NCI-H2196 treated with DMSO at 0.1 percent for 48 hours (cell line): ENCODE results near the gene TLX1.

Source experiments
- DNase-seq: peaks from one replicate; lab custom pipeline; 2025; ENCODE audit not compliant: unreplicated experiment; lab: John Stamatoyannopoulos, UW

TLX1 gene

DNA sequence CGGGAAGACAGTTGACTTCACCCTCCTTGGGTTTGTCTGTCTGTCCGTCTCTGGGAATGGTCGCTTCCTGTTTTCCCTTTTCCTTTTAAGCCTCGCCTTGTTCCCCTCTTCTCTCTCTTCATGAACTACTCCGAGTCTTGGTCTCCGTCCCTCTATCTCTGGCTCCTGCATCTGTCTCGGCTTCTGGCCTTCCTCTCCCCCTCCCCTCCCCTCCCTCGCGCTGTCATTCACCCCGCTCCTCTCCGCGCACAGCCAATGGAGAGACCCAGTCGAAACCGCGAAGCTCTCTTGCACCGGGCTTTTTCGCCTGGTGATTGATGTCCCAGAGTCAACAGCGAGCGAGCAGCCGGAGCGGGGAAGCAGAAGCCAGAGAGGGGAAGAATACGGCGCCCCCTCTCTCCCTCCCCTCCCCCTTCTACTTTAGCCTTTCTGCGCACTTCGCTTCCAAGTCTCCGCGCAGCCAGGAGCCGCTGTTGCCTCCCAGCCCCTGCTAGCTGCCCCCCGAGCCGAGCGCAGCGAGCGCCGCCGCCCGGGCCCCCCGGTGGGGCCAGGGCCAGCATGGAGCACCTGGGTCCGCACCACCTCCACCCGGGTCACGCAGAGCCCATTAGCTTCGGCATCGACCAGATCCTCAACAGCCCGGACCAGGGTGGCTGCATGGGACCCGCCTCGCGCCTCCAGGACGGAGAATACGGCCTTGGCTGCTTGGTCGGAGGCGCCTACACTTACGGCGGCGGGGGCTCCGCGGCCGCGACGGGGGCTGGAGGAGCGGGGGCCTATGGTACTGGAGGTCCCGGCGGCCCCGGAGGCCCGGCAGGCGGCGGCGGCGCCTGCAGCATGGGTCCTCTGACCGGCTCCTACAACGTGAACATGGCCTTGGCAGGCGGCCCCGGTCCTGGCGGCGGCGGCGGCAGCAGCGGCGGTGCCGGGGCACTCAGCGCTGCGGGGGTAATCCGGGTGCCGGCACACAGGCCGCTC is at the start of gene TLX1:
Gene TLX1 (plus strand): TSS at position 317 of the 978 bp plus-strand sequence. CDS start 242 bp downstream, at position 559.
- DNase-seq = no peak

DNA sequence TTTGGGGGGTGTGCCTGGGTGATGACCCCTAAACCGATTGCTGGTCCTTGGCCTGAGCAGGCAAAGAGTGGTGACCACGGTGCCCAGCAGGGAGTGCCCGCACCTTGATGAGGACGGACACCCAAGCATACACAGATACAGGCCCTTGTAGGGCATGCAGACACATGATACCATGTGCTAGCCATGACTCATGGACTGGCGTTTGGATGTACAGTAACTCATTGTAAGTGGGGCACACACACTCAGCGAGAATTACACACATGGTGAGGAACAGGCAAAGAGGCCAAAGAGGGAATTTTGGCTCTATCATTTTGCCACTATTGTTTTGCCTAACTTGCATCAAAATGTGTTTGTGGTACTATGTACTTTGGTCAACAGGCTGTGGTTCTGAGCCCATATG is 45.3 kb upstream of the TLX1 start:
- DNase-seq = no peak

DNA sequence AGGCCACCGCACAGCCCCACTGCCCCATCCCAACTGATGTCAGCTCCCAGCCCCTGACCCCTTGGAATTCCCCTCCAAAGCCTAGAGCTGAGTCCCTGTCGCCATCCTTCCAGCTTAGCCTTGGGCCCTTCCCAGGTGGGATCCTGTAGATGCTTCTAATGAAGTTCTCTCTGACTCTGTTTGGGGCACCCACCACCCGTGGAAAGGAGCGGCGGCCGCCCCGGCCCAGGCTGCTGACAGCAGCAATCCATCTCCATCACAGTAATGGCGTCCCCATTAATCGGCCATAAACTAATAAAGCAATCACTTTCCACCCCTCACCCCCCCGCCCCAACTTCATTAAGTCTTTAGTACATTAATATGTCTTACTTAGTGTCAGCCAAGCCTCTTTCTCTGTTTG is 43.7 kb upstream of the TLX1 start:
- DNase-seq = no peak

DNA sequence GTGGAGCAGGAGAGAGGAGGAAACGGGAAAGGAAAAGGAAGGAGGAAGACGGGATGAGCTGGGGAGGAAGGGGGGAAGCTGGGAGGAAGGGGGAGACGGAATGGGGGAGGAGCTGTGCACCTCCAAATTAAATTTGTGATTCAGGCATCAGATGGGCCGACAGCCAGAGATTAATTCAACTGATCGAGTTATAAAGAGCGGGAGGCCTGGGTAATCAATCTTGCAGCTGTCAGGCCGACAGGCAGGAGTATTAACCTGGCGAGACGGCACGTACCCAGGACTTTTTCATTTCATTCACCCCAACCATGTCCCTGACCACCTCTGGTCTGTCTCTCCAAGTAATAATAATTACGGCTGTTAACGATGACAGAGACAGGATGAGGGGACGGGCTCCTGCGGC is 43.1 kb upstream of the TLX1 start:
- no peak for DNase-seq

DNA sequence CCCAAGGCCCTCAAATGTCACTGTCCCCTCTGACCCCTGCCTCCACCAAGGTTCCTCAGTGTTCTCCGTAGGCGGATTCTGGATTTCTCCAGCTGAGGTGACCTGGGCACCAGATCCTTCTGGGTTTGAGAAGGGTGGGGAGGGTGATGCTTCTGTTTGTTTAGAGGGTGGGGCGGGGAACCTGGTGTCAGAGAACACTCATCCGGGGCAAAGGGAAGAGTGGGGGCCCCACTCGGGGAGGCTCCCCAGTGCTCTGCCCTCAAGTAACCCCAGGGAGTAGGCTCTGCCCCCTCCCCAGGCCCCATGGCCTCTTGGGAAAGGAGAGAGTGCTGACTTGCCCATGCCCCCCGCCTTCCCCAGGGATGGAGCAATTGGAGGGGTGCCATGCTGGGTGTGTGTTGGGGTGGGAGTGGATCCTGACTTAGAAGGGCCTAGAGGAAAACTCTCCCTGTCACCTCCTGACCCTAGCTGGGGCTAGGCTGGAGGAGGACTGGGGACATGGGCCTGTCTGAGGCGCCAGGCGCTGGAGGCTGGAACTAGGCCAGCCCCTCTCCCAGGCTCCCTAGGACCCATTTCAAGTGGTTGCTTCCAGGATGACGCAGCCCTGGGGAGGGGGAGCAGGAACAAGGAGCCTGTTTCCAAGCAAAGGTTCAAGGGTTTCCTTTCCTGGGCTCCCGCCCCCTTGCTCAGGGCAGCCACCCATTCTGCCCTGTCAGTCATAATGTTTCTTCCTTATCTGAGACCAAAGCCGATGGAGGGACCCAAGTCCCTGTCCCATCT is 41.4 kb upstream of the TLX1 start:
- no peak for DNase-seq

DNA sequence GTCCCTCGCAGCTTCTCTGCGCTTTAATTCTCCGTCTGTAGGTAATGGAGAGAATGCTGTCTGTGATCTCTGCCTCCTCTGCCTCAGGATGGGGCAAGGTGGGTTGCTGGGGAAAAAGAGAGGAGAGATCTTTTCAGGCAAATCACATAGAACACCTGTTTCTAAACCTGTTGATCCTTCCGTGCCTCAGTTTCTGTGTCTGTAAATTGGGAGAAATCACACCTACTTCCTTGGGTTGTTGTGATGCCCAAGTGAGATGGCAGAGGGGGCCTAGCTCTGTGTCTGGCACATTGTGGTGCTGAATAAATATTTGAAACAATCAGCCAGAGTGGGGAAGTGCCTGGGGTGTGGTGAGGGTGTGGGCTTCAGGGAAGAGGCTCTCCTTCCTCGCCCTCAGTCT is 40.5 kb upstream of the TLX1 start:
- no peak for DNase-seq

DNA sequence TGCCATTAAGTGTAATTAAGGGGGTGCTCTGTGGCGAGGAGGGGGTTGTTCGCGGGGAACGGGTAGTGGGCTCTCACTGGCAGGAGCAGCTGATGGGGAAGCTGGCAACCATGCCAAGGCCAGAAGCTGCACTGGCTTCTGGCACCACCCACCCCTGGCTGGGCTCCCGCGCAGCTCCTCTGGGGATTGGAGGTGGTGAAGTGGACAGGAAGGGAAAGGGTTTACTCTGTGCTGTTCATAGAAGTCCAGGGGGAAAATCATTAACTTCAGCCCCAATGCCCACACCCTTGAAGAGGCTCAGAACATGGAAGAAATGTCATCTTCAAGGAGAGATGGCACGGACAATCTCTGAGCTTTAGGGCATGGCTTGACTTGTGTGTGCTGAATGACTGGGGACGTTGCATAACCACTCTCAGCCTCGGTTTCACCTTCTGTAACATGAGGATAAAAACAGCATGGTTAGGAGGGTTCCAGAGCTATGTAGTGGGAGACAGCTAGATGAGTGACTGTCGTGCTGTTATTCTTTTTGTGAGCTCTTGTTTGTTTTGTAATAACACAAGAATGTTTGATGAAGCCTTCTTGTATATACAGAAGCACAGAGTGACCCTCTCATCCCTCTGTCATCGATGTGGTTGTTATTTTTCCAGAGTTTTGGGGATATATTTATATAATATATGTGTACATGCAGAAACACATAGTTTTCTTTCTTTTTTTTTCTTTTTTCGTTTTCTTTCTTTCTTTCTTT is 39.4 kb upstream of the TLX1 start:
- DNase-seq = no peak

DNA sequence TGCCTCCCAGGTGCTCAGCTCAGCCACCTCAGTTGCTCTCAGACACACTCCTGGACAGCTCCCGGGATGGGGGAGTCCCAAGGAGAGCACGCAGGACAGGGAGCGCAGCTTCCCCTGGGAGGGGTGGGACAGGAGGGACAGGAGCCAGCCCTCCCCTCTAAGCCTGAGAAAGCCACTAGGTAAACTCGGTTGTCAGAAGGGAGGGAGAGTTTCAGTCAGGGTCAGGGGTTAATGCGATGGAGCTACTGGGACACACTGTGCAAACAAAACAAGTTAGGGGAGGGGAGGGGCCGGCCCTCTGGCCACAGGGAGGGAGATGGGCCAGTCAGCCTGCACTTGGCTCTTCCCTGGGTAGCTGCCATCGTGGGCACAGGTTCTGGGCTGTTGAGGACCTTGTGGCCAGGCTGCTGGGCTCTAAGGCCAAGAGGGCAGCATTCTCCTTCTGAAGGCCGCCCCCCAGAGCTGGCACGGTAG is 38.2 kb upstream of the TLX1 start:
- DNase-seq = no peak

DNA sequence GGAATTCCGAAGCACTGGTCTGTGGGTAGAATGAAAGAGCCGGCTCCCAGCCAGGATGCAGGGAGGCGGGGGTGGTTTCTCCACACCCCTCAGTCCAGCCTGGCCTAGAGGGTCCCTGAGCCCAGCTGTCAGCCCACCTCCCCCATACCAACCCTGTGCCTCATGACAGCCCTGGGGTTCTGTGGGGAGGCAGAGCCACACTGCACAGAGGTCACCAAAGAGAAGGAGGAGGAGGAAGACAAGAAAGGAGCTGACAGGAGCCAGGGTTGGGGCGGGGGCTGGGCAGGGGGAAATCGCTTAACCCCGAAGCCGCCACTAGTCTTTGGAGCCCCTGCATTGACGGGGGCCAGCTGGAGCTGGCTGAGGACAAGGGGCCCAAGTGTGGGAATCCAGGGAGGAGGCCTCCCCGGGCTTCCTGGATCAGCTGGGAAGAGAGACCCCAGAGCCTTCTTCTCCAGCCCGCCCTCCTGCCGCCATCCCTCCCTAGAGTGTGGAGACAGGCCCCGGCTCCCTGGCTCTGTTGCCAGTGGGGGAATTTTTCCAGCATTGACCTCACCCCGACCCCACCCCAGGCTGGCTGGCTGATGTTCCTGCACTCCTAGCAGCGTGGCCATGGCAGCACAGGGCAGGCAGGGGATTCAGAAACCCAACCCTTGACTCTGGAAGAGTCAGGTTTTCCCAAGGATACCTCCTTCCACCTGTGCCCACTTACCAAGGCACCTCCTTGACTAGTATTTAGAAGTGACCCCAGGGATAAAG is 36.8 kb upstream of the TLX1 start:
- DNase-seq = no peak

DNA sequence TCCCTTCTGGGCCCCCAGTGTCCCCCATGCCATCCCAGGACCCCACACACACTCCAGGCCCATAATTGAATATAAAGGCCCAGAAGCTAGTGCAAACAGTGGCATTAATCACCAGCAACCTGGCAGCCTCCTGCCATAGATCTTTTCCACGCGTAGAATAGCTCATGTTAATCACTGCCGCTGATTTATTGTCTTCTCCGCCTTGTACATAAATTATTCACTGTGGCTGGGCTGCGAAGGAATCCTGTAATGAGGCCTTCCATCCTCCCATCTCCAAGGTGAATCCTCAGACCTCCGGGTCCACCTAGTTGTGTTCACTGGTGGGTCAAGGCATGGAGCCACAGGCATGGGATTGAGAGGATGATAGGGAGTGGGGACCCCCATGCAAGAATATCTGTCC is 36.1 kb upstream of the TLX1 start:
- no peak for DNase-seq

DNA sequence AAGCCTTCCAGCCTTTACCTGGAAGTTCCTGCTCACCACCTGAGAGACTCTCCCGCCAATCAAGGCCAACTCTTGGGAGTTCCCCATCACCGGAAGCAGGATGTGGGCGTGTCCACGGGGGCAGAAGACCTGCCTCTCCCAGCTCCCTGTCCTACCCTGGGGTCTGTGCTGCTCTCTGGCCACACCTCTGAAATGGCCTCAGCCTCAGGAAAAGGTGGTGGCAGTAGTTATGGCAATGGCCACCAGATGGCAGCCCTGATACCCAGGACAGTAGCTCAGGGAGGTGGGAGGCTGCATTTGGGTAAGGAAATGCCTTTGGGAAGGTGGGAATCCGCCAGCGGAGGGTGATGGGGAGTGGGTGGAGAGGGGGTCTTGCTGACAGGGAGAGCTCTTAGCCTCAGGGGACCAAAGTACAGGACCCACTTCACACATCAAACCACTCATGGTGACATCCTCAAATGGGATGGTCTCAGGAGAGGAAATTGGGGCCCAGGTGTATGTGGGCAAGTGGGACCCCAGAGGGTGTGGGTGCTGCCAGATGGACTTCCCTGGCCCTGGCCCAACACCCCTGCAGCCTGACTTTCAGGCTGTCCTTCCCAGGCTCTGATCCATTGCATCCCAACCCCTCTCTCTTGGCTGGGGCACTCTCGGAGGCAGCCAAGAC is 35.4 kb upstream of the TLX1 start:
- DNase-seq = peak; percentile 66

DNA sequence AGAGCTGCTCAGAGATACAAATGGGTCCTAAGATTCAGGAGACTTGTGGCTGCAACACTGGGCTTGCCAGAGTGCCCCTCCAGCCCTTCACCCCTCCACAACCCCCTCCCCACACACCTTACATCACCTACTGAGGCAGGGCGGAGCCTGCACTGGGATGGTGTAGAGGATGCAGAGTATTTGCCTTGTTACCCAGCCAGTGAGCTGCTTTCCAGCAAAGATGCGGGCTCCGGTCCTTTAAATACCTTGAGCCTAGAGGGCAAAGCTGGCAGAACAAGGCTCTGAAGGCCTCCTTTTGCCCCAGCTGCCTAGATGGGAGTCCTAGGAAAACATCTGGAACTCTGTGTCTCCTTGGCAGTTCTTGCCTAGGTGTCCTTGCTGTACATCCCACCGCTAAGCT is 34.7 kb upstream of the TLX1 start:
- no peak for DNase-seq

DNA sequence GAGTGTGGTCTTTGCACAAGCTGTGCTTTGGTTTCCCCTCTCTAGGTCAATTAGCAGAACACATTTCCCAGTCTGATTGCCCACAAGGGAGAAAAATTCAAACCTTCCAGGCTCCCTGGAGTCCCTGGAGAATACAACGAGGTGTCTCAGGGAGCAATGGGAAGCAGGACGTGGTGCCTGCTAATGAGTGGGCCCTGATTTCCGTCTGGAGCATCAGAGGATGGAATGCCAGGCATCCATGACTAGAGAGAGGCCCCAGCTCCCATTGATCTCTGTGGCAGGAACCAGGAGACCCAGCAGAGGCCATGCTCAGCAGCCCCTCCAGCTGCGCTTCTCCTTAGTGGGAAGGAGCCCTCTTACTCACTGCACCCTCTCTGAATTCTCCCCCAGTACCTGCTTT is 33.2 kb upstream of the TLX1 start:
- no peak for DNase-seq

DNA sequence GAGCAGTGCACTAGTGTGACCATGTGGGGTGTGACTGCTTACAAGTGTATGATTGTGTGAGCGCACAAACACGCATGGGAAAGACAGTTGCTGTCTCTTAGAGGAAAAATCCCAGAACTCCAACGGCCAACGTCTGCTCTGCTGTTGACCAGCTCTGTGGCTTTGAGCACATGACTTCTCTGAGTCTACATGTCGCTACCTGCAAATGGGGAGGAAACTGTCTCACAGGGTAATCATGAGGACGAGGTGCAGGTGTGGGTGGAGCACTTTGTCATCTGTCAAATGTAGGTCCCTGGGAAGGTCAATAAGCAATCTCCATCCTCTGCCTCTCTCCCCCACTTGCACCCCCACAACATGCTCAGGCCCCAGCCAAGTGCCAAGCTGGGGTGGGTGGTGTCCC is 31.2 kb upstream of the TLX1 start:
- no peak for DNase-seq

DNA sequence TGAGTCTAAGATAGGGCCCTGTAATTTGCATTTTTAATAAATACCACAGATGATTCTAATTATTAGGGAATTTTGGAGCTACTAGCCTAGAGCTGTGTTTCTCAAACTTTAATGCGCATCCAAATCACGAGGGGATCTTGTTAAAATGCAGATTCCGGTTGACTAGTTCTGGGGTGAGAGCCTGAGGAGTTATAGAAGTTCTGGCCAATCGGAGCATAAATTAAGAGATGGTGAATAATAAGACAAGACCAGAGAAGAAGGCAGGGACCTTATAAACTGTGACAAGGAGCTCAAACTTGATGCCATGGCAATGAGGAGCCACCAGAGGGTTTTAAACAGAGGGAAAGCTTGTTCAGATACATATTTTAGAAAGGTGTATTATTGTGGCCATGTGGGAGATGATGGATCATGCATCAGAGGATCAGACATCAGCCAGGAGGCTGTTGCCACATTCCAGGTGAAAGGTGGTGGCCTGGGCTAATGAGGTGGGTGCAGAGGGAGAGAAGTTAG is 29.7 kb upstream of the TLX1 start:
- DNase-seq = no peak

DNA sequence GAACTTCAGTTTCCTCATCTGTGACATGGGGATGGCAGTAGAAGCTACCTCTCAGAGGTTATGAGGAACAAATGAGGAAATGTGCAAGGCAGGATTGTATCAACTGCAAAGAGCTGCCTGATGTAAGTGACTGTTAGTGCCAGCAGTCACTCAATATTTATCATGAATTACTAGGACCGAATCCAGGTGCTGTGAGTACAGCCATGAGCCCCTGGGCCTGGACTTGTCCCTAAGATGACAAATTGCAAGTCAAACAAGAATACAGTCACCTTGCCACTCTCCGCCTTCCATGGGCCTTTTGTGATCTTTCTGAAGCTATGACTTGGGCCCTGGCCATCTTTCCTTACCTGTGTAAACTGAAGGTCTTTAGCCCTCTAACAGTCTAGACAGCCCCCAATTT is 27.7 kb upstream of the TLX1 start:
- DNase-seq = no peak

DNA sequence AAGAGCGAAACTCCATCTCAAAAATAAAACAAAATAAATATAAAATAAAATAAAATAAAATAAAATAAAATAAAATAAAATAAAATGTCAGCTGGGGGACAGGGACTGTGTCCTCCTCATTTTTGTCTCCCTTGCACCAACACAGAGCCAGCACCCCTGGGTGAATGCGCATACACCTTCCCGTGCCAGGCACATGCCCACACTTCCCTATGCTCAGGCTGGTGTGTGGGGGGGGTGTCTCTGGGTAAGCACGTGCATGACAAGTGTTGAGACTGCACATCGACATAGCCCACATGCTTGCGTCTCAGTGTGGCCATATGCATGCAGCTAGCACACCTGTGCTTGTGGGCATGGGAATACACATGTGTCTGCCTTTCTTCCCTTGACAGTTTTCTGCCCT is 24.7 kb upstream of the TLX1 start:
- DNase-seq = no peak

DNA sequence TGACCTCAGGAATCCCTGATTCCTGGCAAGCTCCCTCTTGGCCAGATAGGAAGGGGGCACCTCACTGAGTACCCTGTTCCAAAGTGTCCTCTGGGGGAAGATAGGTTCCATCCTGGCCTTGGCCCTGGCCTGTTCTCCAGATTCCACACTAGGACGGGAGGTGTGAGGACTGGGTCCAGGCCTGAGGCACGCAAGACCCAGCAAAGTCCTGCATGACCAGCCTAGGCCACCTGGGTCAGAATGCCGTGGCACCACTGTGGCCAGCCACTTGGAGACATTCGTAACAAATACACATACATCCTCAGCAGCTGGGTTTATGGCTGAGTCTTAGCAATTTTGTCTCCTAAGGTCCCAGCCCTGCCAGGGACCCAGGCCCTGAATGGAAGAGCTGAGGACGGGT is 23.3 kb upstream of the TLX1 start:
- DNase-seq = no peak

DNA sequence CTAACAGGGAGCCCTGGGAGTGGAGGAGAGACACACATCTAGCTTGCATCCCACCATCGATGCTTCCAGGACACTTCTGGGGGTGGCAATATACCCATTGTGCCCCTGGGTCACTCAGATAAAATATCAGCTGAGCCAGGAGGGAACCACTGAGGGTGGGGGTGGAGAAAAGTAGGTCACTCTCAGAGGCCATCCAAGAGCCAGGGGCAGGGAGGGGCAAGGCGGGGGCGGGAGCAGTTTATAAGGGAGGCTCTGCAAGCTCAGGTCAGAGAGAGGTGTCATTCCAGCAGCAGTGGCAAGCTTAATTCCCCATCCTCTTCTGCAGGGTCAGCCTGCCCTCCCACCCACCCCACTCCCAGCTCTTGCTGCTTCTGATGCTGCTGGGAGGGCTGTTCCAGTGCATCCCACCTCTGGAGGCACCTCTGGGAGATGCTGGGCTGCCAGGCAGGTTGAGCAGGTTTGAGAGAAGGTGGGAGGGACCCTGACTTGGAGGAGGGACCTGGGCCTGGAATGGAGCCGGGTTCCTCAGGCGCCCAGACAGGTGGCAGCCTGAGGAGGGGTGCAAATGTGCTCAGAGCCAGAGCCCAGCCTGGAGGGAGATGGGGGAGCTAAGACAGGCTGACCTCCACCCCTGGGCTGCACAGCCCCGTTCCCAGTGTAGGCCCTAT is 20.1 kb upstream of the TLX1 start:
- DNase-seq = no peak
